Adrenal gland (tissue), 5 donors: ENCODE results near the gene TBC1D16.

Source experiments
- POLR2A ChIP-seq, 2 donors: fragments of 450-650 bp; IDR thresholded peaks; one replicate each; pipeline ENCODE4 v1.6.1; 2017; ENCODE audit warnings: antibody characterized with exemption in 2 of 2, mild to moderate bottlenecking in 2 of 2, moderate library complexity in 1 of 2
- TF ChIP-seq, protein P1 (sequence below), 6 experiments: fragments of 450-650 bp in 4 of 6; fragments of 200-600 bp in 2 of 6; sonication (generic) in 1 of 6; IDR thresholded peaks; 1 replicate in 5 of 6; 2 replicates in 1 of 6; pipeline versions ENCODE4 v1.5.1 to v1.8.0; 2016 to 2021; ENCODE audit warnings: antibody characterized with exemption in 6 of 6, mild to moderate bottlenecking in 2 of 6, moderate library complexity in 1 of 6
- donor health status: DM: no; HTN: no; CAD: no.

DNA sequence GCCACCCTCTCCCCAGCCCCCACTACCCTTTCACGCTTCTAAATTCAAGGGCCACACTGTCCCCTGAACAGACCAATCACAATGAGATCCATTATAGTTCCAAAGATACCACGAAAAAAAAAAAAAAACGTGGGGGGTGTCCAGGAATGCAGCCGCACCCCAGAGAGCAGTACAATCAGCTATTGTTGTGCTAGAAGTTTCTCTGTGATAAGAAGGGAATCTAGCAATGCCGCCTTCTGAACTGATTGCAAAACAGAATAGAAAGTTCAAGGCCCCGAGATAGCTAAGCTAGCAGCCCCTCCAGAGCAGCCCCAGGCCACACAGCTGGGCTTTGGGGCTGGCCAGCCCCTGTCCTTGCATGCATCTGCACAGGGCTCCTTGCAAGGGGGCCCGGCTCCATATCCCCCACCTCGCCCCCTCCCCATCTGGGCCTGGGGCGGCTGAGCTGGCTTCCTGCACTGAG, 109.5 kb downstream of the TBC1D16 start:
- no peak for TF ChIP-seq POLR2A (IDR thresholded peaks at IDR 0.05)
- TF ChIP-seq, protein P1, sequence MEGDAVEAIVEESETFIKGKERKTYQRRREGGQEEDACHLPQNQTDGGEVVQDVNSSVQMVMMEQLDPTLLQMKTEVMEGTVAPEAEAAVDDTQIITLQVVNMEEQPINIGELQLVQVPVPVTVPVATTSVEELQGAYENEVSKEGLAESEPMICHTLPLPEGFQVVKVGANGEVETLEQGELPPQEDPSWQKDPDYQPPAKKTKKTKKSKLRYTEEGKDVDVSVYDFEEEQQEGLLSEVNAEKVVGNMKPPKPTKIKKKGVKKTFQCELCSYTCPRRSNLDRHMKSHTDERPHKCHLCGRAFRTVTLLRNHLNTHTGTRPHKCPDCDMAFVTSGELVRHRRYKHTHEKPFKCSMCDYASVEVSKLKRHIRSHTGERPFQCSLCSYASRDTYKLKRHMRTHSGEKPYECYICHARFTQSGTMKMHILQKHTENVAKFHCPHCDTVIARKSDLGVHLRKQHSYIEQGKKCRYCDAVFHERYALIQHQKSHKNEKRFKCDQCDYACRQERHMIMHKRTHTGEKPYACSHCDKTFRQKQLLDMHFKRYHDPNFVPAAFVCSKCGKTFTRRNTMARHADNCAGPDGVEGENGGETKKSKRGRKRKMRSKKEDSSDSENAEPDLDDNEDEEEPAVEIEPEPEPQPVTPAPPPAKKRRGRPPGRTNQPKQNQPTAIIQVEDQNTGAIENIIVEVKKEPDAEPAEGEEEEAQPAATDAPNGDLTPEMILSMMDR (IDR thresholded peaks at IDR 0.05), result no peak
